PC-9 (cell line): ENCODE results near the gene THAP12. TPM values are rescaled to one million over a fixed set of nuclear protein-coding genes. Genes with fewer than 3 reads are reported as not detected.

Source experiments
- BruUV-seq: library from RNA; stranded (reverse); fragments of 400-500 nt; replicated peaks from 2 replicates; lab custom pipeline; 2021; lab: Mats Ljungman, UMichigan
- CTCF ChIA-PET: fragments of 300-600 bp; sonication (Branson Sonifier 250); formaldehyde crosslinking; loops from one replicate; lab custom pipeline; 2022; ENCODE audit warnings: antibody characterized with exemption; lab: Charles Lee
- POLR2A ChIA-PET: fragments of 300-600 bp; sonication (Branson Sonifier 250); formaldehyde crosslinking; loops from one replicate; lab custom pipeline; 2022; ENCODE audit warnings: antibody characterized with exemption; ENCODE audit not compliant: unreplicated experiment; lab: Charles Lee
- DNase-seq, 2 experiments: peaks; one replicate each; pipeline versions ENCODE4 v3.0.0 to v3.0.0-alpha.2; 2015 to 2022; ENCODE audit warnings: mixed read lengths in 1 of 2
- H2AFZ ChIP-seq: fragments of 200-600 bp; sonication (generic); 2 replicates; pipeline ENCODE4 v1.8.1; 2017; ENCODE audit warnings: antibody characterized with exemption
- H3F3A ChIP-seq: fragments of 200-600 bp; sonication (generic); 2 replicates; pipeline ENCODE4 v1.8.1; 2017; ENCODE audit warnings: antibody characterized with exemption, mild to moderate bottlenecking, low read depth; ENCODE audit not compliant: insufficient read depth
- H3K27ac ChIP-seq: fragments of 200-600 bp; sonication (generic); 2 replicates; pipeline ENCODE4 v1.6.1; 2016; ENCODE audit warnings: mixed run types
- H3K27me3 ChIP-seq: fragments of 200-600 bp; sonication (generic); 2 replicates; pipeline ENCODE4 v1.6.1; 2016; ENCODE audit warnings: low read depth, mixed run types; ENCODE audit not compliant: insufficient read depth
- H3K36me3 ChIP-seq: fragments of 200-600 bp; sonication (generic); 2 replicates; pipeline ENCODE4 v1.6.1; 2016; ENCODE audit warnings: low read depth, mixed run types
- H3K4me1 ChIP-seq: fragments of 200-600 bp; sonication (generic); replicated peaks from 2 replicates; pipeline ENCODE4 v1.6.1; 2016; ENCODE audit warnings: mixed run types; ENCODE audit not compliant: insufficient read depth
- H3K4me2 ChIP-seq: fragments of 200-600 bp; sonication (generic); 2 replicates; pipeline ENCODE4 v1.6.1; 2017; ENCODE audit warnings: mixed run types
- H3K4me3 ChIP-seq: fragments of 200-600 bp; sonication (generic); 2 replicates; pipeline ENCODE4 v1.6.1; 2016; ENCODE audit warnings: mixed run types
- H3K79me2 ChIP-seq: fragments of 200-600 bp; sonication (generic); 2 replicates; pipeline ENCODE4 v1.6.1; 2017; ENCODE audit warnings: low read depth, mixed run types
- H3K9me2 ChIP-seq: fragments of 200-600 bp; sonication (generic); 2 replicates; pipeline ENCODE4 v1.8.1; 2017; ENCODE audit warnings: mild to moderate bottlenecking; ENCODE audit not compliant: insufficient read depth
- H3K9me3 ChIP-seq: fragments of 200-600 bp; sonication (generic); 2 replicates; pipeline ENCODE4 v1.8.1; 2016; ENCODE audit warnings: low read depth; ENCODE audit not compliant: insufficient read depth
- H4K20me1 ChIP-seq: fragments of 200-600 bp; sonication (generic); 2 replicates; pipeline ENCODE4 v1.8.1; 2017; ENCODE audit not compliant: insufficient read depth
- EZH2 ChIP-seq: fragments of 200-600 bp; sonication (generic); IDR thresholded peaks from 2 replicates; pipeline ENCODE4 v1.8.0; 2017; ENCODE audit warnings: antibody characterized with exemption, low read depth
- intact Hi-C: fragments of 100-400 bp; cut with micrococcal nuclease; formaldehyde crosslinking; loops from one replicate; pipeline ENCODE4 v1.10.0; 2022; ENCODE audit not compliant: unreplicated experiment
- total RNA-seq: library from RNA; stranded (reverse); gene quantifications from 2 replicates; pipeline ENCODE4 v1.2.3, GENCODE V29; 2021
- TF ChIP-seq, protein P1 (sequence below): fragments of 200-600 bp; sonication (generic); conservative IDR thresholded peaks from 2 replicates; pipeline ENCODE4 v1.6.1; 2017; ENCODE audit warnings: mixed run types, antibody characterized with exemption, mild to moderate bottlenecking, moderate library complexity

THAP12 gene
- total RNA-seq, 1 experiment from 2014 or later: 52.3 TPM

DNA sequence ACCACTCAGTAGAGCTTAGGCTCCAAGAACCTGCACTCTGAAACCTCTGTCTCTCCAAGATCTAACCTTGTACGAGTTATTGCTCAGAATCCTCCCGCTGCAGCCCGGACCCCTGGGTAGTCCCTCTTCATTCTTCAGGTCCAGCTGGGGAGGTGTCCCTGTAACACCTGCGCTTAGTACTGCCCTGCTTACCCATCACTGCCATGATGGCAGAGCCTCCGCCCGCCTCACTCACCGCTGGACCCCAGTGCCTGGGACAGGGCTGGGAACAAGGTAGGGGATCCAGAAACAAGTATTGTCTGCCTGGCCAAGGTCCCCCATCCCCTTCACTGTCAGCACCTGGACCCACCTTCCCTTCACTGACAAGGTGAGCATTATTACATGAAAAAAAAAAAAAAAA lies 50.3 kb downstream of the THAP12 start:
- TF ChIP-seq, protein P1, sequence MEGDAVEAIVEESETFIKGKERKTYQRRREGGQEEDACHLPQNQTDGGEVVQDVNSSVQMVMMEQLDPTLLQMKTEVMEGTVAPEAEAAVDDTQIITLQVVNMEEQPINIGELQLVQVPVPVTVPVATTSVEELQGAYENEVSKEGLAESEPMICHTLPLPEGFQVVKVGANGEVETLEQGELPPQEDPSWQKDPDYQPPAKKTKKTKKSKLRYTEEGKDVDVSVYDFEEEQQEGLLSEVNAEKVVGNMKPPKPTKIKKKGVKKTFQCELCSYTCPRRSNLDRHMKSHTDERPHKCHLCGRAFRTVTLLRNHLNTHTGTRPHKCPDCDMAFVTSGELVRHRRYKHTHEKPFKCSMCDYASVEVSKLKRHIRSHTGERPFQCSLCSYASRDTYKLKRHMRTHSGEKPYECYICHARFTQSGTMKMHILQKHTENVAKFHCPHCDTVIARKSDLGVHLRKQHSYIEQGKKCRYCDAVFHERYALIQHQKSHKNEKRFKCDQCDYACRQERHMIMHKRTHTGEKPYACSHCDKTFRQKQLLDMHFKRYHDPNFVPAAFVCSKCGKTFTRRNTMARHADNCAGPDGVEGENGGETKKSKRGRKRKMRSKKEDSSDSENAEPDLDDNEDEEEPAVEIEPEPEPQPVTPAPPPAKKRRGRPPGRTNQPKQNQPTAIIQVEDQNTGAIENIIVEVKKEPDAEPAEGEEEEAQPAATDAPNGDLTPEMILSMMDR: no peak
- no peak for TF ChIP-seq EZH2
- peaks cover 10% of the 10 kb centered on the region; the same call in 1 of the 2 replicates for H3K9me3 ChIP-seq
- no peaks in the 10 kb centered on the region for H3K79me2 ChIP-seq
- H3K4me3 ChIP-seq: no peak overlapping the region
- no TSS peak for BruUV-seq
- H3F3A ChIP-seq: no peaks in the 10 kb centered on the region
- no peaks in the 10 kb centered on the region for H3K9me2 ChIP-seq
- H3K27ac ChIP-seq: no peak overlapping the region
- no peak for DNase-seq
- ChIA-PET CTCF (no interaction called here), POLR2A (no interaction called here)
- no peaks in the 10 kb centered on the region for H4K20me1 ChIP-seq
- intact Hi-C loops: no loop called here
- no peak overlapping the region for H3K4me2 ChIP-seq
- no peaks in the 10 kb centered on the region for H3K4me1 ChIP-seq
- no peak overlapping the region for H2AFZ ChIP-seq
- H3K36me3 ChIP-seq: no peaks in the 10 kb centered on the region
- H3K27me3 ChIP-seq: no peaks in the 10 kb centered on the region

DNA sequence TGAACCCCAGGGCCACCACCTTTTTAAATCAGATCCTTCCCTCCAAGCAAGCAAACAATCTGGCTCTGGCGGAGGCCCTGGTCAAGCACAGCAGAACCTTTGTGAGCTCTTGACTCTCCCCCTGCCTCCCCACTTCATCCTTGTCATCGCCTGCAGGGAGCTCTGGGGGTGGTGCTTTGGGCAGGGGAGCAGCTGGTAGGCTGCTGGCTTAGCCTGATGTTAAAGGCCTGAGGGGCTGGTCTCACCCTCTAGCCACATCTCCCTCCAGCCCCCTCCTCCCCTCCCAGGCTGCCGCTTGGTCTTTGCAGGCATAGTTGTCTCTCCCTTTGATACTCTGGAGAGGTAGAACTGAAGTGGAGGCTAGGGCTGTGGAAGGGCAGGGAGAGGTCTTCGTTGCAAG lies 50.9 kb downstream of the THAP12 start:
- H3K27ac ChIP-seq: no peak overlapping the region
- CTCF ChIA-PET: interaction anchor here (0.6 kb wide), 1 partner anchor 371 kb away, joined by 3 read pairs; no protein-coding TSS in a partner anchor
- peaks cover 7% of the 10 kb centered on the region; the same call in 1 of the 2 replicates for H3K9me3 ChIP-seq
- H3K79me2 ChIP-seq: no peaks in the 10 kb centered on the region
- no peaks in the 10 kb centered on the region for H3K4me1 ChIP-seq
- H3K36me3 ChIP-seq: no peaks in the 10 kb centered on the region
- no peaks in the 10 kb centered on the region for H4K20me1 ChIP-seq
- intact Hi-C loops: loop anchor here (10.0 kb wide), 1 partner anchor 185 kb away; no protein-coding TSS in a partner anchor
- no peak overlapping the region for H3K4me2 ChIP-seq
- DNase-seq: no peak
- no peaks in the 10 kb centered on the region for H3K9me2 ChIP-seq
- no peaks in the 10 kb centered on the region for H3K27me3 ChIP-seq
- no peaks in the 10 kb centered on the region for H3F3A ChIP-seq
- TF ChIP-seq, protein P1: no peak
- no peak for TF ChIP-seq EZH2
- no peak overlapping the region for H3K4me3 ChIP-seq
- POLR2A ChIA-PET: no interaction called here
- no peak overlapping the region for H2AFZ ChIP-seq
- no TSS peak for BruUV-seq

DNA sequence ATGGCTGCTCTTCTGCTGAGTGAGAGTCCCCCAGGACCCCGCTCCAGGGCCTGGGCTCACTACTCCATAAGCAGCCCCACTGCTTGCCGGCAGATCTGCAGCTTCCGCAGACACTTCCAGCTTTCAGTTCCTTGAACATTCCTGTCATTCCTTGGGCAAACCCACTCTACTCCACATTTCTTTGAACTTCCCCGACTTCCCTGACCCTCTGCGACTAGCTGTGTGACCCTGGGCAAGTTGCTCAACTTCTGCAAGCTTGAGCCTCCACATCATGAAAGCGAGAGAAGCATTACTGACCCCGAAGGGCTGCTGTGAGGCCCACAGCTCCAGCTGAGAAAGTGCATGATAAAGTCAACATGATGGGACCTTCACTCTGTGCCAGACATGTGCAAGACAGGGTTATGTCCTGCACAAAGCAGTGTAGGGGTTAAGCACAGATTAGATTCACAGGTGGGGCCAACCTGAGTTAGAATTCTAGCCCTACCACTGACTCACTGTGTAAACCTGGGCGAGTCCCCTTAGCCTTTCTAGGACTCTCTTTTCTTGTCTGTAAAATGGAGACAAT lies 51.8 kb downstream of the THAP12 start:
- DNase-seq: no peak
- H3K9me2 ChIP-seq: no peaks in the 10 kb centered on the region
- no TSS peak for BruUV-seq
- no peak overlapping the region for H3K4me3 ChIP-seq
- no peak overlapping the region for H3K27ac ChIP-seq
- no peak overlapping the region for H2AFZ ChIP-seq
- H3K27me3 ChIP-seq: no peaks in the 10 kb centered on the region
- no peaks in the 10 kb centered on the region for H3K4me1 ChIP-seq
- H3K9me3 ChIP-seq: no peaks in the 10 kb centered on the region; the same call in 1 of the 2 replicates
- no peaks in the 10 kb centered on the region for H3K79me2 ChIP-seq
- no peaks in the 10 kb centered on the region for H4K20me1 ChIP-seq
- ChIA-PET POLR2A (no interaction called here), CTCF (interaction anchor here (0.6 kb wide), 1 partner anchor 38 kb away, joined by 5 read pairs; no protein-coding TSS in a partner anchor)
- H3K4me2 ChIP-seq: no peak overlapping the region
- intact Hi-C loops: loop anchor here (10.0 kb wide), 1 partner anchor 186 kb away; no protein-coding TSS in a partner anchor
- no peaks in the 10 kb centered on the region for H3F3A ChIP-seq
- TF ChIP-seq, protein P1: no peak
- TF ChIP-seq EZH2: no peak
- H3K36me3 ChIP-seq: no peaks in the 10 kb centered on the region
